DOHH2 (cell line): ENCODE data around the gene GLB1L.

ENCODE experiments used
- EZH2phosphoT487 ChIP-seq: fragments of 200-600 bp; sonication (generic); IDR thresholded peaks from 2 replicates; pipeline ENCODE4 v1.6.1; 2017; ENCODE audit warnings: borderline replicate concordance, mild to moderate bottlenecking, antibody characterized with exemption, low read length, moderate library complexity, mixed read lengths
- TF ChIP-seq, protein P1 (sequence below): fragments of 200-600 bp; sonication (generic); IDR thresholded peaks from one replicate; pipeline ENCODE4 v1.5.1; 2014; ENCODE audit warnings: antibody characterized with exemption, mild to moderate bottlenecking, low read depth, low read length; ENCODE audit not compliant: poor library complexity, severe bottlenecking

DNA sequence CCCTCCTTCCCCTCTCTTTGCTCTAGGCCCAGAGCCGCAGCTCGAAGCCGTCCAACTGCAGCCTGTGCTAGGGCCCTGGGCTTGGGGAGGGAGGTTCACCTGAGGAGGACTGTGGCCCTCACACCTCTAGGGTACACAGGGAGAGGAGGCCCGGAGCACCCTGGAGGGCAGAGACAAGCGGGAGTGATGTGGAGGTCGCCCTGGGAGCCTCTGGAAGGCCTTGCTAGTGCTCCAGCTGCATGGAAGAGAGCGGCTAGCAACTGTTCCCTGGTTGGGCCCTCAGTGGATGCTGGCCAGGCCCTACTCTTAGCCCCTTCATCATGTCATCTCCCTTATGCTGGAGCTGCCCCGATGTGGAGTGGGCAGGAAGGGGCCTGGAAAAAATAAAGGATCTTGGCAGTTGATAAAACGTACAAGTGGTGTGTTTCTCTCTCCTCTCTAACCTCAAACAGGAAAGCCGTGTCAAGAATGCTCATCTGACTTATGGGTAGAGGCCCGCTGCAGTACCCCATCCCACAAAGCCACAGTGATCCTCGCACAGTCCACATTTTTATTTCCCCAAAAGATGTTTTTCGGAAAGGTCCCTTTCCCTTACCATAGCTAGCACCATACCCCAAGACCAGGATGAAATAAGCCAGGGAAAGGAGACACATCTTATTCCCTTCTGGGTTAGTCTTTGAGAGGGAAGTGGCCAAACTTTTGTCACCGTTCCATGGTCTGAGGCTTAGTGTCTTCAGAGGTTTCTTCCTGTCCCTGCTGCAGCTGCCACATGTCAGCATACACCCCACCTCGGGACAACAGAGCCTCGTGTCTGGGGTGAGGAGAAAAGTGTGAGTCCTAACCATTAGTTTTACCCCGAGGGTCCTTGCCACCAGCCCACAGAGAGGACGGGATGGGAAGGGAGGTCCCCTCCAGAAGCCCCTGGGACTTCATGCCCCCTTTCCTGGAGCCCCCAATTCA lies 35.7 kb downstream of the GLB1L start:
- TF ChIP-seq, protein P1, sequence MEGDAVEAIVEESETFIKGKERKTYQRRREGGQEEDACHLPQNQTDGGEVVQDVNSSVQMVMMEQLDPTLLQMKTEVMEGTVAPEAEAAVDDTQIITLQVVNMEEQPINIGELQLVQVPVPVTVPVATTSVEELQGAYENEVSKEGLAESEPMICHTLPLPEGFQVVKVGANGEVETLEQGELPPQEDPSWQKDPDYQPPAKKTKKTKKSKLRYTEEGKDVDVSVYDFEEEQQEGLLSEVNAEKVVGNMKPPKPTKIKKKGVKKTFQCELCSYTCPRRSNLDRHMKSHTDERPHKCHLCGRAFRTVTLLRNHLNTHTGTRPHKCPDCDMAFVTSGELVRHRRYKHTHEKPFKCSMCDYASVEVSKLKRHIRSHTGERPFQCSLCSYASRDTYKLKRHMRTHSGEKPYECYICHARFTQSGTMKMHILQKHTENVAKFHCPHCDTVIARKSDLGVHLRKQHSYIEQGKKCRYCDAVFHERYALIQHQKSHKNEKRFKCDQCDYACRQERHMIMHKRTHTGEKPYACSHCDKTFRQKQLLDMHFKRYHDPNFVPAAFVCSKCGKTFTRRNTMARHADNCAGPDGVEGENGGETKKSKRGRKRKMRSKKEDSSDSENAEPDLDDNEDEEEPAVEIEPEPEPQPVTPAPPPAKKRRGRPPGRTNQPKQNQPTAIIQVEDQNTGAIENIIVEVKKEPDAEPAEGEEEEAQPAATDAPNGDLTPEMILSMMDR: no peak
- TF ChIP-seq EZH2phosphoT487: no peak
